ENCODE measurements around the gene ARPC3.
"Not testable (repeated sequence)": the region's sequence is repeated elsewhere in the genome, so short reads cannot be mapped to it uniquely, and the experiment has no call there.

DNA sequence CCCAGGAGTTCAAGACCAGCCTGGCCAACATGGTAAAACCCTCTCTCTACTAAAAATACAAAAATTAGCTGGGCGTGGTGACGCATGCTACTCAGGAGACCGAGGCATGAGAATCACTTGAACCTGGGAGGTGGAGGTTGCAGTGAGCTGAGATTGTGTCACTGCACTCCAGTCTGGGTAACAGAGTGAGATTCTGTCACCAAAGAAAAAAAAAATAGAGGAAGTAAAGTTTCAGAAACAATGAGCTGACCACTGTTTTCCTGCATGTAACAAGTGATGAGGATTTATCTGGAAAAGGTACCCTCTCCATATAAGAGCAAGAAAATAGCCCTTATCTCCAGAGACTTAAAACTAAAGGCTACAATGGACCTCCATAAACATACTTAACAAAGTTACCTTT lies 33.0 kb downstream of the ARPC3 start:
- not testable (repeated sequence) for TF ChIP-seq POLR2A, POLR2AphosphoS5 (IDR thresholded peaks at IDR 0.05)
- TF ChIP-seq, protein P1, sequence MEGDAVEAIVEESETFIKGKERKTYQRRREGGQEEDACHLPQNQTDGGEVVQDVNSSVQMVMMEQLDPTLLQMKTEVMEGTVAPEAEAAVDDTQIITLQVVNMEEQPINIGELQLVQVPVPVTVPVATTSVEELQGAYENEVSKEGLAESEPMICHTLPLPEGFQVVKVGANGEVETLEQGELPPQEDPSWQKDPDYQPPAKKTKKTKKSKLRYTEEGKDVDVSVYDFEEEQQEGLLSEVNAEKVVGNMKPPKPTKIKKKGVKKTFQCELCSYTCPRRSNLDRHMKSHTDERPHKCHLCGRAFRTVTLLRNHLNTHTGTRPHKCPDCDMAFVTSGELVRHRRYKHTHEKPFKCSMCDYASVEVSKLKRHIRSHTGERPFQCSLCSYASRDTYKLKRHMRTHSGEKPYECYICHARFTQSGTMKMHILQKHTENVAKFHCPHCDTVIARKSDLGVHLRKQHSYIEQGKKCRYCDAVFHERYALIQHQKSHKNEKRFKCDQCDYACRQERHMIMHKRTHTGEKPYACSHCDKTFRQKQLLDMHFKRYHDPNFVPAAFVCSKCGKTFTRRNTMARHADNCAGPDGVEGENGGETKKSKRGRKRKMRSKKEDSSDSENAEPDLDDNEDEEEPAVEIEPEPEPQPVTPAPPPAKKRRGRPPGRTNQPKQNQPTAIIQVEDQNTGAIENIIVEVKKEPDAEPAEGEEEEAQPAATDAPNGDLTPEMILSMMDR (IDR thresholded peaks at IDR 0.05): not testable (repeated sequence)
